HL-60 (cell line): ENCODE results near the gene RAPGEF2.

Experiments
- CTCF ChIP-seq: IDR thresholded peaks from one replicate; pipeline ENCODE4 v1.5.1; 2011; ENCODE audit warnings: low read length, control low read depth, inconsistent platforms; ENCODE audit not compliant: insufficient read depth
- POLR2AphosphoS5 ChIP-seq: IDR thresholded peaks from 2 replicates; pipeline ENCODE4 v1.6.1; 2012; ENCODE audit warnings: low read depth
- REST ChIP-seq: IDR thresholded peaks from 2 replicates; pipeline ENCODE4 v1.6.1; 2012; ENCODE audit warnings: low read depth; ENCODE audit not compliant: insufficient replicate concordance

- TF ChIP-seq CTCF: no peak
- no peak for TF ChIP-seq POLR2AphosphoS5
- TF ChIP-seq REST: no peak
Measured at GRCh38 chr4:159398236-159398638, 295.4 kb downstream of the RAPGEF2 start.
